A549 (cell line): ENCODE data around the gene F2RL3. TPM values are rescaled to one million over a fixed set of nuclear protein-coding genes. Genes with fewer than 3 reads are reported as not detected.

Experiments used
- ATAC-seq, 2 experiments: fragments of 200-7000 bp in 1 of 2; fragments of >200 bp in 1 of 2; cut with Nextera tagmentation in 1 of 2; cut with Tn5 transposase in 1 of 2; 3 replicates each; pipeline versions ENCODE4 v1.8.0 to v1.9.1; 2018 to 2020; ENCODE audit warnings: mild to moderate bottlenecking in 1 of 2, moderate library complexity in 1 of 2
- CTCF ChIA-PET: fragments of 300-600 bp; sonication (Branson Sonifier 250); formaldehyde crosslinking; extraction: SDS; loops from one replicate; lab custom pipeline; 2021; ENCODE audit warnings: antibody characterized with exemption, inconsistent platforms; lab: Yijun Ruan, JAX
- POLR2A ChIA-PET: fragments of 350-600 bp; formaldehyde crosslinking; extraction: SDS; loops from one replicate; lab custom pipeline; 2021; ENCODE audit warnings: antibody characterized with exemption, inconsistent platforms; lab: Yijun Ruan, JAX
- DNase-seq, 2 experiments: peaks; one replicate each; pipeline versions ENCODE4 v3.0.0 to v3.0.0-alpha.2; 2011 to 2016; ENCODE audit warnings: low read depth in 1 of 2, low spot score in 1 of 2
- FAIRE-seq: peaks from 2 replicates; lab custom pipeline; 2011; peaks lifted over from hg19 to GRCh38; lab: Jason Lieb, UNC
- H3K27ac ChIP-seq, 2 experiments: fragments of >200 bp; sonication (Bioruptor Twin); formaldehyde crosslinking; 3 replicates each; pipeline ENCODE4 v1.5.1; 2016 to 2017
- H3K4me1 ChIP-seq: fragments of >200 bp; sonication (Bioruptor Twin); formaldehyde crosslinking; 3 replicates; pipeline ENCODE4 v1.6.1; 2016
- H3K4me2 ChIP-seq: fragments of >200 bp; sonication (Bioruptor Twin); formaldehyde crosslinking; 3 replicates; pipeline ENCODE4 v1.6.1; 2016
- H3K4me3 ChIP-seq: fragments of >200 bp; sonication (Bioruptor Twin); formaldehyde crosslinking; 3 replicates; pipeline ENCODE4 v1.5.1; 2016
- H3K9me3 ChIP-seq: fragments of >200 bp; sonication (Bioruptor Twin); formaldehyde crosslinking; 3 replicates; pipeline ENCODE4 v1.6.1; 2016
- BHLHE40 ChIP-seq: IDR thresholded peaks from 2 replicates; pipeline ENCODE4 v1.6.1; 2012; ENCODE audit warnings: low read depth, low read length, inconsistent platforms
- CBX2 ChIP-seq: fragments of 200-600 bp; sonication (generic); IDR thresholded peaks from 2 replicates; pipeline ENCODE4 v1.6.1; 2016; ENCODE audit warnings: low read depth, mild to moderate bottlenecking, borderline replicate concordance
- CBX8 ChIP-seq: fragments of 200-600 bp; sonication (generic); IDR thresholded peaks from 2 replicates; pipeline ENCODE4 v1.6.1; 2016
- CEBPB ChIP-seq, 2 experiments: fragments of >200 bp in 1 of 2; sonication (Bioruptor Twin) in 1 of 2; formaldehyde crosslinking in 1 of 2; IDR thresholded peaks; 2 replicates each; pipeline ENCODE4 v1.6.1; 2012 to 2016
- EHF ChIP-seq: fragments of 250-450 bp; sonication (Bioruptor Pico); IDR thresholded peaks from 2 replicates; pipeline ENCODE4 v1.5.0; 2020; ENCODE audit warnings: mild to moderate bottlenecking
- EHMT2 ChIP-seq: fragments of 200-600 bp; sonication (generic); IDR thresholded peaks from 2 replicates; pipeline ENCODE4 v1.6.1; 2016; ENCODE audit warnings: antibody characterized with exemption, low read depth, mild to moderate bottlenecking, moderate library complexity
- ESRRA ChIP-seq: fragments of 150-350 bp; IDR thresholded peaks from 2 replicates; pipeline ENCODE4 v1.6.1; 2014; ENCODE audit warnings: mild to moderate bottlenecking, low read length, borderline replicate concordance
- FOSB ChIP-seq: fragments of 250-450 bp; sonication (Bioruptor Pico); IDR thresholded peaks from 2 replicates; pipeline ENCODE4 v1.5.0; 2020; ENCODE audit warnings: mild to moderate bottlenecking, moderate library complexity
- GATA3 ChIP-seq: IDR thresholded peaks from 2 replicates; pipeline ENCODE4 v1.6.1; 2012; ENCODE audit warnings: borderline replicate concordance
- HDAC2 ChIP-seq: fragments of 200-600 bp; sonication (generic); IDR thresholded peaks from 2 replicates; pipeline ENCODE4 v1.6.1; 2016
- HEYL ChIP-seq: fragments of 250-450 bp; sonication (Bioruptor Pico); IDR thresholded peaks from 2 replicates; pipeline ENCODE4 v1.8.0; 2021; ENCODE audit warnings: mild to moderate bottlenecking, moderate library complexity
- HOXB13 ChIP-seq: fragments of 250-450 bp; sonication (Bioruptor Pico); IDR thresholded peaks from 2 replicates; pipeline ENCODE4 v1.5.0; 2020; ENCODE audit warnings: low read depth, mild to moderate bottlenecking, moderate library complexity
- HOXB5 ChIP-seq: fragments of 250-450 bp; sonication (Bioruptor Pico); IDR thresholded peaks from 2 replicates; pipeline ENCODE4 v1.5.0; 2020; ENCODE audit warnings: mild to moderate bottlenecking, moderate library complexity
- JUNB ChIP-seq: fragments of >200 bp; sonication (Bioruptor Twin); formaldehyde crosslinking; IDR thresholded peaks from 2 replicates; pipeline ENCODE4 v1.6.1; 2016
- MYC ChIP-seq: IDR thresholded peaks from 2 replicates; pipeline ENCODE4 v1.6.1; 2012; ENCODE audit warnings: mild to moderate bottlenecking, inconsistent platforms, low read length, improper control_type of control experiment, borderline replicate concordance
- NR3C1 ChIP-seq: fragments of >200 bp; sonication (Bioruptor Twin); formaldehyde crosslinking; IDR thresholded peaks from 3 replicates; pipeline ENCODE4 v1.6.1; 2017
- RAD21 ChIP-seq, 2 experiments: fragments of >200 bp in 1 of 2; sonication (Bioruptor Twin) in 1 of 2; formaldehyde crosslinking in 1 of 2; IDR thresholded peaks in 1 of 2; conservative IDR thresholded peaks in 1 of 2; 2 replicates in 1 of 2; 3 replicates in 1 of 2; pipeline ENCODE4 v1.6.1; 2012 to 2018; ENCODE audit warnings: inconsistent platforms in 1 of 2
- TFCP2L1 ChIP-seq: fragments of 250-450 bp; sonication (Bioruptor Pico); IDR thresholded peaks from 2 replicates; pipeline ENCODE4 v1.5.0; 2021; ENCODE audit warnings: mild to moderate bottlenecking
- ZFP36 ChIP-seq: fragments of 450-650 bp; IDR thresholded peaks from 2 replicates; pipeline ENCODE4 v1.6.1; 2014; ENCODE audit warnings: borderline replicate concordance; ENCODE audit not compliant: partially characterized antibody
- ZSCAN20 ChIP-seq: fragments of 250-450 bp; sonication (Bioruptor Pico); IDR thresholded peaks from 2 replicates; pipeline ENCODE4 v1.8.0; 2022; ENCODE audit warnings: mild to moderate bottlenecking, moderate library complexity
- WGBS: methylation state at CpG from one replicate; pipeline ENCODE4 v1.1.6; 2017; ENCODE audit errors: missing lambda C conversion rate; 5-methylcytosine and 5-hydroxymethylcytosine counted together
- polyA plus RNA-seq, 4 experiments: library from polyadenylated mRNA; depleted of rRNA in 3 of 4; stranded (reverse); fragments of >200 nt; fragmentation: RNase III in 1 of 4; extraction: RNeasy Plus Mini Kit Qiagen cat#74134 plus additional on column Dnase treatment in 1 of 4; gene quantifications; 2 replicates in 3 of 4; 3 replicates in 1 of 4; pipeline ENCODE4 v1.2.3, GENCODE V29; 2011 to 2017
- TF ChIP-seq, protein P1 (sequence below): fragments of >200 bp; sonication (Bioruptor Twin); formaldehyde crosslinking; IDR thresholded peaks from 2 replicates; pipeline ENCODE4 v1.6.1; 2016
- TF ChIP-seq, protein P2 (sequence below): fragments of >200 bp; sonication (Bioruptor Twin); formaldehyde crosslinking; IDR thresholded peaks from 3 replicates; pipeline ENCODE4 v1.6.1; 2016
- TF ChIP-seq, protein P3 (sequence below): IDR thresholded peaks from 2 replicates; pipeline ENCODE4 v1.6.1; 2012; ENCODE audit warnings: low read depth, borderline replicate concordance
- TF ChIP-seq, protein P4 (sequence below): fragments of 250-450 bp; sonication (Bioruptor Pico); IDR thresholded peaks from 2 replicates; pipeline ENCODE4 v1.5.0; 2020; ENCODE audit warnings: low read depth, mild to moderate bottlenecking, moderate library complexity
- TF ChIP-seq, protein P5 (sequence below): IDR thresholded peaks from 2 replicates; pipeline ENCODE4 v1.6.1; 2012

The F2RL3 gene
- polyA plus RNA-seq, 2 of the 4 experiments (the other 2 are of a cell fraction) = not detected

DNA sequence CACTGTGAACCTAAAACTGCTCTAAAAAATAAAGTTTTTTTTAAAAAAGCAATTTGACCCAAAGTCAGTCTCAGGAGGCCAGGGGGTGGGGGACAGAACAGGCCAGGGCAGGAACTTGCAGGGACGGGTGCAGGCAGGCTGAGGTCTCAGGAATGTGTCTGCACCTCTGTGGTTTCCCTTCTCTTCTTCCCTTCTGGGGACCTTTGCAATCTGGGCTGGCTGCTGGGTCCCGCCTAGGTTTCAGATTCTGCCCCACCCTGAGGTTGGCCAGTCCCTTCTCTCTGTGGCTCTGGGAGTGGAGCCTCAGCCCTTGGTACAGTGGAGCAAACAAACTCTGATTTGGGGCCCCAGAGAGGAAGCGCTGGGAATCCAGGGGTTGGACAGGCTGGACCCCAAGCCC is 5.3 kb upstream of the F2RL3 start:
- no peak for FAIRE-seq
- TF ChIP-seq FOSB (CRISPR knock-in tag) (no peak), TFCP2L1 (CRISPR knock-in tag) (no peak)

DNA sequence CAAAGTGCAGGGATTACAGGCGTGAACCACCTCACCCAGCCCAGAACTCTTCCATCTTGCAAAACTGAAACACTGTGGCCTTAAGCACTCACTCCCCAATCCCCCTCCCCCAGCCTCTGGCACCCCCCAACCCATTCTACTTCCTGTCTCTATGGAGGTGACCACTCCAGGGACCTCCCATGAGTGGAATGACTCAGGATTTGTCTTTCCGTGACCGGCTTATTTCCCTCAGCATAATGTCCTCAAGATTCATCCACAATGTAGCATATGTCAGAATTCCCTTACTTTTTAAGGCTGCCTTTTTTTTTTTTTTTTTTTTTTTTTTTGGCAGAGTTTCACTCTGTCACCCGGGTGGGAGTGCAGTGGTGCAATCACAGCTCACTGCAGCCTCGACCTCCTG is 3.6 kb upstream of the F2RL3 start:
- H3K4me2 ChIP-seq = no peak overlapping the region
- ChIA-PET CTCF (no interaction called here), POLR2A (interaction anchor here (0.6 kb wide), 1 partner anchor 104 kb away, joined by 5 read pairs; no protein-coding TSS in a partner anchor)
- peaks cover 28% of the 10 kb centered on the region for H3K9me3 ChIP-seq
- no peak overlapping the region for H3K27ac ChIP-seq
- H3K4me3 ChIP-seq = no peak overlapping the region
- TF ChIP-seq, protein P1, sequence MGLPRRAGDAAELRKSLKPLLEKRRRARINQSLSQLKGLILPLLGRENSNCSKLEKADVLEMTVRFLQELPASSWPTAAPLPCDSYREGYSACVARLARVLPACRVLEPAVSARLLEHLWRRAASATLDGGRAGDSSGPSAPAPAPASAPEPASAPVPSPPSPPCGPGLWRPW = no peak
- TF ChIP-seq, all 56 proteins: peak for 0
- H3K4me1 ChIP-seq = no peaks in the 10 kb centered on the region
- WGBS = 35% methylated on average over 5 of the region's 5 CpGs
- DNase-seq (no peak), ATAC-seq (no peak), FAIRE-seq (no peak)

More for the DNA sequence above, 5.3 kb upstream of the F2RL3 start:
- WGBS = 12% methylated on average over 2 of the region's 3 CpGs
- no peak for ATAC-seq
- peaks cover 28% of the 10 kb centered on the region for H3K9me3 ChIP-seq
- no peak overlapping the region for H3K4me2 ChIP-seq
- no peak overlapping the region for H3K4me3 ChIP-seq
- no peaks in the 10 kb centered on the region for H3K4me1 ChIP-seq
- ChIA-PET CTCF (no interaction called here), POLR2A (no interaction called here)
- DNase-seq = no peak
- H3K27ac ChIP-seq = no peak overlapping the region

DNA sequence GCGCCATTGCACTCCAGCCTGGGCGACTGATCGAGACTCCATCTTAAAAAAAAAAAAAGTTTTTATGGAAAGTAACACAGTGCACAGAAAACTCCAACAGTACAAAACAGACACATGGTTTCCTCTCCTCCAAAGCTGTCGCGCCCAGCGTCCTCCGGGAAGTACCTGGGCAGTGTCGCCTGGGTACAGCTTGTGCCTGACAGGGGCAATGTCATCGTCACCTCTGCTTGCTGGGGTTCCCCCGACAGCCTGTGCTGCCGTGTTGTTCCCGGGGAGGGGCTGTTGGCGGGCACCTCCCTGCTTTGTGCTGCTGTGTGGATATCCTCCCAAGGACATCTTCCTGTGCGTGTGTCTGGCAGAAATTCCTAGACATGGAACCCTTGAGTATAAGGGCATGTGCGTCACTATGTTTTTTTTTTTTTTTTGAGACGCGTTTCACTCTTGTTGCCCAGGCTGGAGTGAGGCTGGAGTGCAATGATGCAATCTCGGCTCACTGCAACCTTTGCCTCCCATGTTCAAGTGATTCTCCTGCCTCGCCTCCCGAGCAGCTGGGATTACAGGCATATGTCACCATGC is 2.4 kb upstream of the F2RL3 start:
- no peak for TF ChIP-seq HOXB5 (CRISPR knock-in tag)
- no peak for TF ChIP-seq ESRRA
- TF ChIP-seq, protein P2, sequence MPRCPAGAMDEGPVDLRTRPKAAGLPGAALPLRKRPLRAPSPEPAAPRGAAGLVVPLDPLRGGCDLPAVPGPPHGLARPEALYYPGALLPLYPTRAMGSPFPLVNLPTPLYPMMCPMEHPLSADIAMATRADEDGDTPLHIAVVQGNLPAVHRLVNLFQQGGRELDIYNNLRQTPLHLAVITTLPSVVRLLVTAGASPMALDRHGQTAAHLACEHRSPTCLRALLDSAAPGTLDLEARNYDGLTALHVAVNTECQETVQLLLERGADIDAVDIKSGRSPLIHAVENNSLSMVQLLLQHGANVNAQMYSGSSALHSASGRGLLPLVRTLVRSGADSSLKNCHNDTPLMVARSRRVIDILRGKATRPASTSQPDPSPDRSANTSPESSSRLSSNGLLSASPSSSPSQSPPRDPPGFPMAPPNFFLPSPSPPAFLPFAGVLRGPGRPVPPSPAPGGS = no peak
- TF ChIP-seq NR3C1 = no peak
- Histone ChIP-seq H3K9me3 (peaks cover 17% of the 10 kb centered on the region), H3K4me2 (peak overlapping the region; percentile 57), H3K4me1 (no peaks in the 10 kb centered on the region), H3K4me3 (no peak overlapping the region), H3K27ac (peak overlapping the region; percentile 17 to 69; a peak in 3 of 6 replicates)
- POLR2A ChIA-PET = no interaction called here
- WGBS = 57% methylated on average over 20 of the region's 20 CpGs
- no peak for FAIRE-seq
- peak; percentile 42 to 45; a peak in 4 of 6 replicates for ATAC-seq
- DNase-seq = peak in 1 of 2 experiments; percentile 50
- CTCF ChIA-PET = interaction anchor here (0.7 kb wide), 1 partner anchor 651 kb away, joined by 3 read pairs; no protein-coding TSS in a partner anchor

DNA sequence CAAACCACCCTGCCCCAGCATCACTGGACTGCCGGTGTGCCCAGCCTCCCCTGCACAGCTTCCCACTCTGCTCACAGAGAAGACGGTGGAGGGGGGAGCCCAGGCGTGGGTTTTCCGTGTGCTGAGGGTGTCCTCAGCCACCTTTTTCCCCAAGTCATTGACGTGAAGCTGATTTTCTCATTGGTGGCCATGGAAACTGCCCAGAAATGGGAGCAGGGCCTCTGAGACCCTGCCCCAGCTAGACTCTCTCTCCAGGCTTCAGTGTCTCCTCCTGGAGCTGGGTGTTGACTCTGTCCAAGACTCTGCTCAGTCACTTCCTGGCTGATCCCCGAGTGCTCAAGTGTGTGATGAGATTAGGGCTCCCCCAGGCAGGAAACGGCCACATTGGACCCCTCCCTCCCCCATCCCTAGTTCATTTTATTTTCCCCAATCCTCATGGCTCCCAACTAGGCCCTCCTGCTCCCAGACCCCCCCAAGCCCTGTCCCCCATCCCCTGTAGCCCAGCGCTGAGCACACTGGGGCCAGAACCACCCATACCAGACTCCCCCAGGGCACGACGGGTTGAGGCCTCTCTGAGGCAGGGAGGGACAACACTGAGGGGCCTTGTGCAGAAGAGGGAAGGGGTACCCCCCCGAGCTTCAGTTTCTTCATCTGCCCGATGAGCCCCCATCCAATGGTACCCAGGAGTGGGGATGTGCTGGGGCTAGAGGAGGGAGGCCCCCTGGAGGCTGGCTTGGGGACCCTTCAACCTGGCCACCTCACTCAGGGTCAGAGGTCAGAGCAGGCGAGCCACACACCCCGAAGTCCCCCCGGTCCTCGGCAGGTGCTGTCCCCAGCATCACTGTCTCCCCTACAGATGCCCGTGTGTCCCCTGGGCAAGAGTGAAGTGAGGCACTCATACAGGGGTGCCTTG is 1.2 kb upstream of the F2RL3 start:
- no peak for DNase-seq
- H3K4me2 ChIP-seq = no peak overlapping the region
- 0 out of 6 replicates have a peak, but pooled peaks of 1 of the 2 experiments have one; percentile 28 for ATAC-seq
- no peak overlapping the region for H3K4me3 ChIP-seq
- H3K4me1 ChIP-seq = no peaks in the 10 kb centered on the region
- ChIA-PET POLR2A (no interaction called here), CTCF (no interaction called here)
- 59% methylated on average over 9 of the region's 17 CpGs for WGBS
- peaks cover 6% of the 10 kb centered on the region; the same call in 2 of the 3 replicates for H3K9me3 ChIP-seq
- FAIRE-seq = no peak
- peak overlapping the region; percentile 24 to 40; a peak in 1 of 6 replicates for H3K27ac ChIP-seq
- TF ChIP-seq CEBPB (IDR thresholded peaks at IDR 0.05) = no peak
- TF ChIP-seq CBX2 = no peak
- TF ChIP-seq CBX8 = no peak
- TF ChIP-seq HOXB13 = no peak
- no peak for TF ChIP-seq GATA3
- no peak for TF ChIP-seq JUNB
- no peak for TF ChIP-seq MYC
- TF ChIP-seq RAD21 (conservative IDR thresholded peaks at IDR 0.05 in 1 of 2, IDR thresholded peaks at IDR 0.05 in 1 of 2) = no peak
- TF ChIP-seq EHMT2 = no peak
- TF ChIP-seq, protein P3, sequence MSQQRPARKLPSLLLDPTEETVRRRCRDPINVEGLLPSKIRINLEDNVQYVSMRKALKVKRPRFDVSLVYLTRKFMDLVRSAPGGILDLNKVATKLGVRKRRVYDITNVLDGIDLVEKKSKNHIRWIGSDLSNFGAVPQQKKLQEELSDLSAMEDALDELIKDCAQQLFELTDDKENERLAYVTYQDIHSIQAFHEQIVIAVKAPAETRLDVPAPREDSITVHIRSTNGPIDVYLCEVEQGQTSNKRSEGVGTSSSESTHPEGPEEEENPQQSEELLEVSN = no peak
- TF ChIP-seq, protein P4, sequence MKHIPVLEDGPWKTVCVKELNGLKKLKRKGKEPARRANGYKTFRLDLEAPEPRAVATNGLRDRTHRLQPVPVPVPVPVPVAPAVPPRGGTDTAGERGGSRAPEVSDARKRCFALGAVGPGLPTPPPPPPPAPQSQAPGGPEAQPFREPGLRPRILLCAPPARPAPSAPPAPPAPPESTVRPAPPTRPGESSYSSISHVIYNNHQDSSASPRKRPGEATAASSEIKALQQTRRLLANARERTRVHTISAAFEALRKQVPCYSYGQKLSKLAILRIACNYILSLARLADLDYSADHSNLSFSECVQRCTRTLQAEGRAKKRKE (CRISPR knock-in tag) = no peak
- no peak for TF ChIP-seq ZFP36
- TF ChIP-seq, protein P5, sequence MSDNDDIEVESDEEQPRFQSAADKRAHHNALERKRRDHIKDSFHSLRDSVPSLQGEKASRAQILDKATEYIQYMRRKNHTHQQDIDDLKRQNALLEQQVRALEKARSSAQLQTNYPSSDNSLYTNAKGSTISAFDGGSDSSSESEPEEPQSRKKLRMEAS = no peak
- TF ChIP-seq, protein P2 = no peak
- no peak for TF ChIP-seq BHLHE40
- TF ChIP-seq EHF (CRISPR knock-in tag) = no peak
- no peak for TF ChIP-seq ZSCAN20 (CRISPR knock-in tag)
- no peak for TF ChIP-seq HDAC2
- no peak for TF ChIP-seq HEYL
